ENCODE results near the gene TSC2.
"Not testable (repeated sequence)": the region's sequence is repeated elsewhere in the genome, so short reads cannot be mapped to it uniquely, and the experiment has no call there.

Gene TSC2

GRCh38 chr16:2009791-2010510 is 37.8 kb upstream of the TSC2 start, which contains the start of gene ZNF598:
TSS of gene ZNF598 (minus strand) at chr16:2009821.
- peak; percentile 42 for DNase-seq (ENCODE audit: low read depth)

GRCh38 chr16:2011726-2012125 is 36.1 kb upstream of the TSC2 start:
- not testable (repeated sequence) for DNase-seq (ENCODE audit: low read depth)

GRCh38 chr16:2013527-2013926 is 34.3 kb upstream of the TSC2 start:
- no peak for DNase-seq (ENCODE audit: low read depth)

GRCh38 chr16:2015117-2015946 is 32.5 kb upstream of the TSC2 start:
- no peak for DNase-seq (ENCODE audit: low read depth)

- no peak for DNase-seq (ENCODE audit: low read depth)
Observed at GRCh38 chr16:2015947-2016208, 31.9 kb upstream of the TSC2 start.

GRCh38 chr16:2016407-2016922 is 31.3 kb upstream of the TSC2 start:
- no peak for DNase-seq (ENCODE audit: low read depth)

GRCh38 chr16:2019518-2019920 is 28.3 kb upstream of the TSC2 start, which contains the start of gene NPW:
TSS of gene NPW (plus strand) at chr16:2019785.
- DNase-seq (ENCODE audit: low read depth), result no peak

GRCh38 chr16:2019921-2020831 is 27.6 kb upstream of the TSC2 start:
- DNase-seq (ENCODE audit: low read depth), result no peak

- no peak for DNase-seq (ENCODE audit: low read depth)
Observed at GRCh38 chr16:2022723-2023091, 25.1 kb upstream of the TSC2 start.

GRCh38 chr16:2023092-2024031 is 24.4 kb upstream of the TSC2 start:
- peak; percentile 92 for DNase-seq (ENCODE audit: low read depth)

- DNase-seq (ENCODE audit: low read depth), result no peak
Observed at GRCh38 chr16:2024032-2024420, 23.8 kb upstream of the TSC2 start.

- no peak for DNase-seq (ENCODE audit: low read depth)
Observed at GRCh38 chr16:2025251-2025650, 22.5 kb upstream of the TSC2 start.

- DNase-seq (ENCODE audit: low read depth), result no peak
Observed at GRCh38 chr16:2025878-2026460, 21.8 kb upstream of the TSC2 start.

- DNase-seq (ENCODE audit: low read depth), result no peak
Observed at GRCh38 chr16:2026461-2027023, 21.2 kb upstream of the TSC2 start, which contains the start of gene NHERF2. TSS of gene NHERF2 (plus strand) at chr16:2026902. CDS start at chr16:2027006, 104 bp downstream.

GRCh38 chr16:2027024-2028010 is 20.5 kb upstream of the TSC2 start:
- DNase-seq (ENCODE audit: low read depth), result no peak

- DNase-seq (ENCODE audit: low read depth), result no peak
Observed at GRCh38 chr16:2028146-2028545, 19.6 kb upstream of the TSC2 start.

- no peak for DNase-seq (ENCODE audit: low read depth)
Observed at GRCh38 chr16:2028620-2029220, 19.1 kb upstream of the TSC2 start.

- no peak for DNase-seq (ENCODE audit: low read depth)
Observed at GRCh38 chr16:2029350-2029749, 18.4 kb upstream of the TSC2 start.

- DNase-seq (ENCODE audit: low read depth), result no peak
Observed at GRCh38 chr16:2030036-2030435, 17.7 kb upstream of the TSC2 start.
